Brain pericyte (primary cell): Measurements from ENCODE around the gene BLACAT1.
"Not testable (repeated sequence)": the region's sequence is repeated elsewhere in the genome, so short reads cannot be mapped to it uniquely, and the experiment has no call there.

Experiments used
- DNase-seq: peaks from one replicate; pipeline ENCODE4 v3.0.0-alpha.2; 2012; ENCODE audit warnings: low read depth, low spot score

The BLACAT1 gene

GRCh38 chr1:205441716-205442050, 14.2 kb downstream of the BLACAT1 start:
- no peak for DNase-seq

- no peak for DNase-seq
Observed at GRCh38 chr1:205441318-205441633, 14.6 kb downstream of the BLACAT1 start.

DNA sequence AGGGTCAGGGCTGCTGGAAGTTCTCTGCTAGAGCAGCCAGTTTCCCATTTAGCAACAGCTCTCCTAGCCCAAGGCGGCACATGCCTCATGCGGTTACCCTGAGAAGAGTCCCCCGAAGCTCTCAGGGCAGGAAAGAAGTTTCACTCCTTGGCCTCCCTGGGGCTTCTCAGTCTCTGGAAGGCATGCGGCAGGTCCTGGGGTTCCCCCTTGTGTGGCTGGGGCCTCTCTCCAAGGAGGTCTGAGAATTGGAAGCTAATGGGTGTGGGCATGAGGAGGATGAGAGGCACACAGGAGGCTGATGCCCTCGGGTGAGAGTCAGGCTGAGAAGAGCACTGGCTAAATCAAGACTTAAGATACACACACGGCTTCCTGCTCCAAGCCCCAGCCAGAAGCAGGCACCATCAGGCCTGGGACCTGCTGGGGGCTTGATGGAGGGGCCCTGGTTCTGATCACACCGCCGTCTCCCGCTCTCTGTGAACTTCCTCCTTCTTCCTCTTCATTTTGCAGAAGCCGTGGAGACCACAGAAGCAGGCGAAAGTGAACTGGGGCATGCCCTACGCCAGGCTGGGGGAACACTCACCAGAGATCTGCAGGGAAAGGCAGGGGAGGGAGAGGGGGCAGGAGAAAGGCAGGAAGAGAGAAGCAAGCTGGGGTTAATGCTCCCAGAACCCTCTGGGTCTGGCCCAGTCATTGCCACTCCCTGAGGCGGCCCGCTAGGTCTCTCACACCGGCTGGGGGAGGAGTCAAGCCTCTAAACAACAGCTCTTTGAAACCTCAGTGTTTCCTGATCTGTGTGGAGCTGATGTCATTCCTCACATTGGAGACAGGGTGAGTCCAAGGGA, 15.1 kb downstream of the BLACAT1 start:
- DNase-seq = no peak

DNA sequence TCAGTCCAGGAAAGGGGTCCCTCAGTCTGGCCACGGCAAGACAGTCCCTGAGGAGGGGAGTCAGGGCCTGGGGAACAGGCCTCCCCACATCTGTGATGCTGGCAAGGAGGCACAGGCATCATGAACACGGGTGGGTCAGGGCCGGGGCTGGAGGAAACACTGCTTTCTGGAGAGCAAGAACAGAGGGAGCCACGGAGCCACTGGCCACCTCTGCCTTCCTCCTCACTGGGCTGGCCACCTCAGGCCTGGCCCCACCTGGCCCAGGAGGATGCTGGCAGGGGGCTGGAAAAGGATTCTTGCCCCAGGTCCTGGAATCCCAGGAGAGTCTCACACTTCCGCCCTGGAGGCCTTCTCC, 15.7 kb downstream of the BLACAT1 start:
- no peak for DNase-seq

DNA sequence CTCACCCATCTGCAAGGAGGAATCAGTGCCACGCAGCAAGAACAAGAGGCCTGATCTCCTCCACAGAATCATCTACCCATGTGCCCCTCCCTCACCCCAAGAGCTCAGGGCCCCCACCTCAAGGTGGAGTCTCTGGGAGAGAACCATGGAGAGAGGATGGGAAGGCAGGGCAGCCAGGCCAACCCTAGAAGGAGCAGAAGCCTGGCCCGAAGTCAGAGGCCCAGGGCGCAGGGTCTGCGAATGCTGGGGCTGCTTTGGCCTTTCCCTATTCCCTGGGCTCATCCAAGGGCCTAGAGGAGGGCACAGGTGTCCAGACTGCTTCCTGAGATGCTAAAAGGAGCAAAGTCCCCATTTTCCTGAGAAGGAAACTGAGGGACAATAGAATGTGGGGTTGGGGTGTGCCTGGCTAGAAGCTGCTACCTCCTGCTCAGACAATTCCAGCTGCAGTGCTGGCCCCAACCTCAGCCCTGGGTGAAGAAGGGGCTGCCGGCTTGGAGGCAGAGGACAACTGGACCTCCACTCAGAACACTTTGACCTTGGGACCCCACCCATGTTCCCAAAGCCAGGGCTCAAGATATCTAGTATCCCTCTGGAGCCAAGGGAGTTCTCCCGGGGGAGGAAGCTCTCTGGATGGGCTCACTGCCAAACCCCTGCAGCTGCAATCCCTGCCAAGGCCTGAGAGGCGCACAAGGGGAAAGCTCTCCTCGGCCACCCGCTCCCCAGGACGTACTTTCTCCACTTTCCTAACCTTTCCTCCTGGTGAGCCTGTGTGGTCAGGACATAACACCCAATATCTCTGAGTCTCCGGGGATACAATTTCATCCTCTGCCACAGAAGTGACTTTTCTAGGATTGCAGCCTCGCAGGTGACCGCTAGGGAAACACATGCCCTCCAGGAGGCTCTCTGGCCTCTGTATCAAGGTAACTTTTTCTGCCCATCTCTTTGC, 17.4 kb downstream of the BLACAT1 start:
- DNase-seq = no peak

DNA sequence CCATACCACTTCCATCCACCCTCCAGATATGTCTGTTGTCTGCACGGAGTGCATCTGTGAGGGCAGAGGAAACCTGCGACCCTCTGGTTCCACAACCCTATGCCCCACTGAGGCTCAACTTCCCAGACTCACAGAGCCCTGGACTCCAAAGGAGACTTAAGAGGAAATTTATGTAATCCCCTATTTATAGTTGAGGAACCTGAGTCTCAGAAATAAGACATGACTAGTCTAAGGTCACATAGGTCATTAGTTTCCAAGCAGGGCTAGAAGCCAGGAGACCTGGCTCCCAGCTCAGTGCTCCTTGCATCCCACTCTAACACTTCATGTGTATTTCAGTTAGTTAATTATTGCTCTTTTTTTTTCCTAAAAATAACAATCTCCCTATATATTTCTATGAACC, 18.3 kb downstream of the BLACAT1 start:
- DNase-seq = no peak

- DNase-seq = no peak
Observed at GRCh38 chr1:205436776-205437410, 19.0 kb downstream of the BLACAT1 start.

DNA sequence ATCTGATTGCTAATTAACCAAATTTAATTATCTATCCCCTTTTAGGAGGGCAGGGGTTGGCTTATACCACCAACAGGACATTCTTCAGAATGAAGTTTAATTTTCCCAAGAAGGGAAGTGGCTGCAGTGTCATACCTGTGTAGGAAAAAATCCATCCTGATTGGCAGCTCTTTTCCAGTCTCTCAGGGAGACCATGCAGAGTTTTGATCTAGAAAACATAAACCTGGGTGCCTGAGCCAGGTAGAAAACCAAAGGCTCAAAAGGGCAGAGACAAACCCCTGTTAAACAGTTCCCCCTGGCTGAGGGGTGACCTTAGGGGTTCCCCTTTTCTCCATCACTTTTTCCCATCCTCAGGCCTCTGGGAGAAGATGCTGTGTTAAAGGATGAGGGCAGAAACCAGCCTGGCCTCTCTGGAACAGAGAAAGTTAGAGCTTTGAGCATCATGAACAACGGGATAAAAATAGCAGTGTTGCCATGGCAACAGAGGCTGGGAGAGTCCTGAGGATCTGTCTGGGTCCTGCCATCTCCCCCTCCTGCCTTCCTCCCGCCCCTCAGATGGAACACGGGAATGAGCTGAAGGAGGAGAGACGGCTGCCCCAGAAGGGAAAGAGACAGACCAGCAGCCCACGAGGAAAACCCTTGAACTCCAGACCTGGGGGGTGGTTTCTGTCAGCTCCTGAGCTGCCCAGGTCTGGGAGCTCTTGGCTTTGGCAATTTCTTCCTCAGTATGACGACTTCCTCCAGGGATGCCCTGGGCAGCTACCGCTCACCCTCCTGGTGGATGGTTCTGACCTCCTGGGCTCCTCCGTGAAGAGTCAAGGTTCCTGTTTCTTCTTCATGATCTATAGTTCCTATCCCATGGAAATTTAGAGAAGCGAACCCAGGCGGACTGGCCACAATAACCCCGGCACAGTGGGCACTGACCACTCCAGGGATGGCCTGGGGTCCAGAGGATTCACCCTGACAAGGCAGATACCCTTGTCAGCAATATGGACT, 20.0 kb downstream of the BLACAT1 start:
- DNase-seq = no peak

GRCh38 chr1:205434738-205435137, 21.1 kb downstream of the BLACAT1 start:
- DNase-seq = no peak

- not testable (repeated sequence) for DNase-seq
Observed at GRCh38 chr1:205432692-205433091, 23.2 kb downstream of the BLACAT1 start.

DNA sequence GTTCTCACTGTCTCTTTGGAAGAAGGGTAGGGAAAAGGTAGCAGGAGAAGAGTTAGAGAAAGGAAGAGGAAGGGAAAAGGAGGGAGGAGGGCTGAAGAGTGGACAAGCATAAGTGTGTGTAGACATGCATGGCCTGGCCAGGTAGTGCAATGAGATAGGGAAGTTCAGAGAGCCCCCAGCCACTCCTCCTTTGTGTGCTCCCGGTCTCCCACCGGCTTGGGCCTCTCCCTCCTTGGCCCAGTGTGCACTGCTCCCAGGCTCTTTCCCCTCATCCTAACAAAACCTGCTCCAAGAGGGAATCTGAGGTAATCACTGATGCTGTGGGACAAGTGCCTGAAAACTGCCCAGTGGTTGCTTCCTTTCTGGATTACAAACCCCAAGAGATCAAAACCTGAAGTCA, 23.7 kb downstream of the BLACAT1 start:
- DNase-seq = no peak

DNA sequence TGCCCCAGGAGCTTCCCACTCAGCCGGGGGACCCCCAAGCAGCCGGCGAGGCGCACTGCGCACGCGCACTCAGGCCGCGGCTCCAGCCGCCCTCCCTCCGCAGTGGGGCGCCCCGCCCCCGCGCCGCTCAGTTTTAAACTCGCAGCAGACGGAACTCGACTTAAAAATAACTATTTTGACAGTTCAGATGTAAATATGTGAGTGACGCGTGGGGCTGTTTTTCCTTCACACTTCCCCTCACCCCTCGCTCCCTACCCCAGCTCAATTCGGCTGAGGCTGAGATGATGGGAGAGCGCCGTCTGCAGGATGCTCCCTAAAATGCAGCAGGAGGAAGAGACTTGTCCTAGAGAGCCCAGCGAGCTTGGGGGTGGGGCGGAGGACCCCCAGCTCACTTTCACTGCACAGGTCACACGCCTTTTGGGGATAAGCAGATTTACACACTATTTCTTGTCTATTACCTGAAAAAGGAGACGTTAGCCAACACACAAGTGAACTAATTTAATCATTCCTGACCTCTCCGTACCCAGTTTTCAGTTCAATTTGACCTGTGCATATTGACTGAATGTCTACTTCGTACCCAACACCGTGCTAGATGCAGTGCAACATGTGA, 25.0 kb downstream of the BLACAT1 start:
- no peak for DNase-seq

GRCh38 chr1:205429762-205430695, 25.8 kb downstream of the BLACAT1 start:
- no peak for DNase-seq

GRCh38 chr1:205424901-205425600, 30.8 kb downstream of the BLACAT1 start:
- DNase-seq = no peak

GRCh38 chr1:205423814-205424399, 31.9 kb downstream of the BLACAT1 start:
- DNase-seq = no peak

DNA sequence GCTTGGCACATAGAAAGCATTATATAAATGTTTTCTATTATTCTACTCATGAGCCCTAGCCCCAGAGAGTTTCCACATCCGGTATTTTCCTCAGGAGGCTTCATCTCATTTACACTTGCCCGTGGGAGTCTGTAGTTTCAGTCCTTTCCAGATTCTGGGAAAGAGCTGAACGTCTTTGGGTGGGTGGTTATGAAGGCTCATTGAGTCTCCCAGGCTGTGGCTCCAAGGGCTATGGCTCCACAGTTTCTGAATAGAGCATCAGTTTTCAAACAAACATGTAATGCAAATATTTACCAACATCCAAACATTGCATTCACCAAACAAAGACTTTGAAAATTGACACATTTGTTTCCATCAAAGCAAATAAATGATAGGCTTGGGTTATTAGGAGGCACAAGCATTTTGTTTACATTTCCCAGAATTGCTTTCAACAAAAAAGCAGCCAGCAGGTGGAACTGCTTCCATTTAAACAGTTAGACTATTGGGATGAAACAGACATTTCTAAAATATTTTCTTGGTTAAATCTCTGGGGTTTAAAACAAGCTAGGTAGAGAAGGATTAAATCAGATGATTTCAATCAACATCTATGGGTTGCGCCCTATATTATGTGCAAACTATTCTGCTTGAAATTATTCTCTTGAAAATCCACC, 32.7 kb downstream of the BLACAT1 start:
- no peak for DNase-seq

- DNase-seq = no peak
Observed at GRCh38 chr1:205421798-205422197, 34.0 kb downstream of the BLACAT1 start, which contains the start of gene LEMD1. LEMD1 (minus strand) TSS chr1:205422056; CDS start chr1:205420536, 1,520 bp downstream.

DNA sequence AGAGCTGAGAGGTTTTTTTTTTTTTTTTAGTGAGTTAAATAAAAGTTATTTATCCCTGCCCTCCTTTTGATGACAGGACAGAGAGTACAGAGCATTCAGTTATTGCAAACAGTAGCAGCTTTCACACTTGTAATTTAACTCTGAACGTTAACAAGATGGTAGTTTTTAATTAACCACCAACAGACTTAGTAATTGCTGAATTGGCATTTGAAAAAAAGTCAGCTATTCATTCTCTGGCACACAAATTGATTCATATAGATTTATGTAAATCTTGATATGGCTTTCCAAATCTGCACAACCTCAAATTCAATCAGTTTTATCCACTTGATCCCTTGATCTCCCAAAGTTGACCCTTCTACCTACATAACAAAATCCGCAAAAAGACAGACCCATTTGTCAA, 34.9 kb downstream of the BLACAT1 start:
- no peak for DNase-seq
